Right lobe of liver (tissue), 6 donors: Measurements from ENCODE around the gene NFATC3. TPM values are rescaled to one million over a fixed set of nuclear protein-coding genes. Genes with fewer than 3 reads are reported as not detected.

ENCODE experiments used
- ATAC-seq, 4 donors: fragments of 200-7000 bp; cut with Tn5 transposase; one replicate each; pipeline ENCODE4 v1.9.1; 2020; ENCODE audit warnings: mild to moderate bottlenecking in 4 of 4, moderate library complexity in 4 of 4
- DNase-seq, 3 donors: peaks; one replicate each; pipeline ENCODE4 v3.0.0-alpha.2; 2020
- H3K27ac ChIP-seq, 3 donors: fragments of 200-600 bp; one replicate each; pipeline ENCODE4 v1.8.0; 2022
- H3K27me3 ChIP-seq, 2 donors: fragments of 200-600 bp; one replicate each; pipeline ENCODE4 v1.8.0; 2022
- H3K36me3 ChIP-seq, 4 donors: fragments of 200-600 bp; sonication (generic) in 1 of 4; one replicate each; pipeline versions ENCODE4 v1.5.1 to v1.8.0; 2017 to 2022; ENCODE audit warnings: control low read depth in 1 of 4
- H3K4me1 ChIP-seq, 4 donors: fragments of 200-600 bp; sonication (generic) in 1 of 4; one replicate each; pipeline versions ENCODE4 v1.5.1 to v1.8.0; 2017 to 2022; ENCODE audit warnings: control low read depth in 1 of 4
- H3K4me3 ChIP-seq, 3 donors: fragments of 200-600 bp; one replicate each; pipeline ENCODE4 v1.8.0; 2022
- H3K9me3 ChIP-seq, 4 donors: fragments of 200-600 bp; sonication (generic) in 1 of 4; one replicate each; pipeline versions ENCODE4 v1.5.1 to v1.8.0; 2017 to 2022; ENCODE audit warnings: control low read depth in 1 of 4
- POLR2A ChIP-seq: fragments of 450-650 bp; IDR thresholded peaks from one replicate; pipeline ENCODE4 v1.6.1; 2017; ENCODE audit warnings: antibody characterized with exemption, mild to moderate bottlenecking
- WGBS: methylation state at CpG from one replicate; pipeline ENCODE4 v1.1.6; 2018; ENCODE audit warnings: low coverage, low lambda C conversion rate; ENCODE audit not compliant: insufficient coverage; ENCODE audit errors: missing lambda C conversion rate; 5-methylcytosine and 5-hydroxymethylcytosine counted together
- intact Hi-C, 2 donors: fragments of 100-400 bp; cut with DNase I; formaldehyde crosslinking; loops; one replicate each; pipeline versions ENCODE4 v1.11.2 to v1.14.1; 2022
- total RNA-seq, 6 experiments: library from RNA; depleted of rRNA in 2 of 6; stranded (reverse); fragments of >200 nt in 2 of 6; fragmentation: NEBNext Ultra II Directional in 3 of 6; extraction: Animal tissue kit (Norgen Biotek cat#: 25700) in 3 of 6; gene quantifications; one replicate each; pipeline versions ENCODE4 v1.1.0 to v1.2.4, GENCODE V29; 2016 to 2023
- TF ChIP-seq, protein P1 (sequence below), 4 donors: fragments of 200-600 bp in 3 of 4; fragments of 450-650 bp in 1 of 4; IDR thresholded peaks; one replicate each; pipeline versions ENCODE4 v1.5.1 to v1.8.0; 2016 to 2022; ENCODE audit warnings: antibody characterized with exemption in 4 of 4, mild to moderate bottlenecking in 2 of 4
- donor health status: DM: no; HTN: yes; CAD: no.
- donor health status: DM: no; HTN: no; CAD: no.
- donor health status: DM: no; HTN: no; CAD: no.
- donor health status: DM: no; HTN: yes; CAD: no.
- donor health status: DM: no; HTN: yes; CAD: no.

The NFATC3 gene
- total RNA-seq, 6 experiments from 2014 or later: 19.9 to 30.1 (median 25.1) TPM

DNA sequence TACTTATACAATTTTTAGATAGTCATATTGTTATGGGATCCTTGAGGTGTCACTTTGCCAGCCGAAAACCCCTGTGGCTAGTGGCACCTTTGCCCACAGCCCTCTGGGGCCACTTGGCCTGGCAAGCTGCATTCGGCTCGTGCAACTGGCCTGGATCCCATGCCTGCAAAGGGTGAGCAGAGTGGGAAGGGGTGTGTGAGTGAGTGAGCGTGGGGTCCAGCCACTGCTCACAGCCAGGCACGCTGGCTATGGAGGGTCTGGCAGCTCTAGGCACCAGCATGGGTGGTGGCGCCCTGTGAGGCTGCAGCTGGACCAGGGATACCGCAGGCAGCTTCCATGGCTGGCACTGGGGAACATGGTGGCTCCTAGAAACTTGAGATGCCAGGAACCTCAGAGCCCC is 101.7 kb downstream of the NFATC3 start:
- peaks cover 0 to 60% (median 16%) of the 10 kb centered on the region in 4 donors for H3K36me3 ChIP-seq
- no peaks in the 10 kb centered on the region for H3K27me3 ChIP-seq
- no peak for TF ChIP-seq POLR2A
- TF ChIP-seq, protein P1, sequence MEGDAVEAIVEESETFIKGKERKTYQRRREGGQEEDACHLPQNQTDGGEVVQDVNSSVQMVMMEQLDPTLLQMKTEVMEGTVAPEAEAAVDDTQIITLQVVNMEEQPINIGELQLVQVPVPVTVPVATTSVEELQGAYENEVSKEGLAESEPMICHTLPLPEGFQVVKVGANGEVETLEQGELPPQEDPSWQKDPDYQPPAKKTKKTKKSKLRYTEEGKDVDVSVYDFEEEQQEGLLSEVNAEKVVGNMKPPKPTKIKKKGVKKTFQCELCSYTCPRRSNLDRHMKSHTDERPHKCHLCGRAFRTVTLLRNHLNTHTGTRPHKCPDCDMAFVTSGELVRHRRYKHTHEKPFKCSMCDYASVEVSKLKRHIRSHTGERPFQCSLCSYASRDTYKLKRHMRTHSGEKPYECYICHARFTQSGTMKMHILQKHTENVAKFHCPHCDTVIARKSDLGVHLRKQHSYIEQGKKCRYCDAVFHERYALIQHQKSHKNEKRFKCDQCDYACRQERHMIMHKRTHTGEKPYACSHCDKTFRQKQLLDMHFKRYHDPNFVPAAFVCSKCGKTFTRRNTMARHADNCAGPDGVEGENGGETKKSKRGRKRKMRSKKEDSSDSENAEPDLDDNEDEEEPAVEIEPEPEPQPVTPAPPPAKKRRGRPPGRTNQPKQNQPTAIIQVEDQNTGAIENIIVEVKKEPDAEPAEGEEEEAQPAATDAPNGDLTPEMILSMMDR (IDR thresholded peaks at IDR 0.05): no peak
- ATAC-seq (peak in 1 of 4 donors; percentile 22), DNase-seq (no peak)
- no peak overlapping the region for H3K4me3 ChIP-seq
- no peaks in the 10 kb centered on the region for H3K9me3 ChIP-seq
- no peak overlapping the region for H3K27ac ChIP-seq
- intact Hi-C loops: no loop called here
- no peaks in the 10 kb centered on the region for H3K4me1 ChIP-seq
- 100% methylated on average over 1 of the region's 7 CpGs for WGBS

DNA sequence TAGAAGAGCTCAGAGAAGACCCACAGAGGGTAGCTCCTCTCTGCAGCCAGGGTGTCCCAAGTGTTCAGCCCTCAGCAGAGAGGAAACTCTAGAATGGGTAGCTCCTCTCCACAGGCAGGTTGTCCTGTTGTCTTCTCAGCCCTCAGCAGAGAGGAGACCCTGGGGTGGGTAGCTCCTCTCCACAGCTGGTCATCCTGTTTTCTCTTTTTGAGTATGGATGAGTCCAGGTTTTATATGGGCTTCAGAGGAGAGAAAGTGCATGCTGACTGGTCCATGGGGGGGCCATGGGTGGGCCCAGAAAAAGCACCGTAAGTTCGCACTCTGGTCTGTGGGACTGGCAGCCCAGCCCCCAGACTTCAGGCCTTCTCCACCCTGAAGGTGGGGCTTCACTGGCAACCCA is 102.3 kb downstream of the NFATC3 start:
- ATAC-seq: peak in 1 of 4 donors; percentile 18
- H3K36me3 ChIP-seq: peaks cover 0 to 57% (median 16%) of the 10 kb centered on the region in 4 donors

DNA sequence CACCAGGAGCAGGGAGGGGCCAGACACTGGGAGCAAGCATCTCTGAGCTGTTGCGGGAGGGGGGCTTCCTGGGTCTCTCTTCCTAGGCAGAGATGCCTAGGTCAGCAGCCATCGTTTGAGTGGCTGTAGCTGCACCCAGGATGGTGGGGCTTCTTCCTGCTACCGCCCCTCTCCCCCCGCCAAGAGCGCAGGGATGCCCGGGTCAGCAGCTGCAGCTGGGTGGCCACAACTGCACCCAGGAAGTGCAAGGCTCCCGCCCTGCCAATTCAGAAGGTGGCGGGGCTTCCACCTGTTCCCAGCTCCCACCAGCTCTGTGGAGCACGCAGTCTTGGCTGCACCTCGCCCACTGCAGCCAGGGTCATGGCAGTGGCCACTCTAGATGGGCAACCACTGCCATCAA is 103.0 kb downstream of the NFATC3 start:
- TF ChIP-seq POLR2A: no peak
- TF ChIP-seq, protein P1 (IDR thresholded peaks at IDR 0.05): no peak
- Histone ChIP-seq H3K4me3 (no peak overlapping the region), H3K36me3 (peaks cover 0 to 53% (median 14%) of the 10 kb centered on the region in 4 donors), H3K4me1 (no peaks in the 10 kb centered on the region), H3K27ac (no peak overlapping the region), H3K27me3 (no peaks in the 10 kb centered on the region), H3K9me3 (no peaks in the 10 kb centered on the region)
- intact Hi-C loops: no loop called here
- ATAC-seq (peak in 1 of 4 donors; percentile 32), DNase-seq (no peak)
- WGBS: no CpG with 5 or more reads among the region's 10 CpGs

More for the DNA sequence above, 102.3 kb downstream of the NFATC3 start:
- Histone ChIP-seq H3K27me3 (no peaks in the 10 kb centered on the region), H3K27ac (no peak overlapping the region), H3K4me3 (no peak overlapping the region), H3K4me1 (no peaks in the 10 kb centered on the region), H3K9me3 (no peaks in the 10 kb centered on the region)
- no peak for DNase-seq
- intact Hi-C loops: no loop called here
- WGBS: no CpG with 5 or more reads among the region's 2 CpGs
- TF ChIP-seq POLR2A: no peak
- TF ChIP-seq, protein P1 (IDR thresholded peaks at IDR 0.05): no peak

DNA sequence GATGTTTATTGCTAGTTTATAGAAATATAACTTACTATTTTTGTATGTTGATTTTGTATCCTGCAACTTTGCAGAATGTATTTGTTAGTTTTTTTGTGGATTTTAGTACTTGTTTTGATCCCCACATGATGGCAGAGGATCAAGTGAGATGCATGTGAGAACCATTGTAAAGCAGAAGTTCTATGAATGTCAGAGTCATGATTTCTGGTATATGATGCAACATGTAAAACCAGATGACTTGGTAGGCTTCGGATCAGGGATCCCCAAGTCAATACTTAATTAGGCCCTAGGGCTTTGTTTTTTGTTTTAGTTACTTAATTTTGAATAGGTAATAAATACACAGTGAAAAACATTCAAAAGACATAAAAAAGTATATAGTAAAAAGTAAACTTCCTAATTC is 104.9 kb downstream of the NFATC3 start:
- Histone ChIP-seq H3K4me3 (no peak overlapping the region), H3K9me3 (no peaks in the 10 kb centered on the region), H3K36me3 (peaks cover 0 to 37% (median 12%) of the 10 kb centered on the region in 4 donors), H3K27ac (no peak overlapping the region), H3K4me1 (no peaks in the 10 kb centered on the region), H3K27me3 (no peaks in the 10 kb centered on the region)
- no peak for TF ChIP-seq POLR2A
- TF ChIP-seq, protein P1 (IDR thresholded peaks at IDR 0.05): no peak
- ATAC-seq: peak in 2 of 4 donors; percentile 35 to 41
- 64% methylated on average over 1 of the region's 1 CpG for WGBS
- DNase-seq: no peak
- intact Hi-C loops: no loop called here
